HUDEP-2 (cell line): ENCODE data around the gene ZBBX.
"Not testable (repeated sequence)": the region's sequence is repeated elsewhere in the genome, so short reads cannot be mapped to it uniquely, and the experiment has no call there.

Source experiments
- DNase-seq, 76 experiments: peaks; one replicate each; lab custom pipeline; 2025; ENCODE audit not compliant: unreplicated experiment in 76 of 76; lab: John Stamatoyannopoulos, UW

ZBBX gene, protein sequence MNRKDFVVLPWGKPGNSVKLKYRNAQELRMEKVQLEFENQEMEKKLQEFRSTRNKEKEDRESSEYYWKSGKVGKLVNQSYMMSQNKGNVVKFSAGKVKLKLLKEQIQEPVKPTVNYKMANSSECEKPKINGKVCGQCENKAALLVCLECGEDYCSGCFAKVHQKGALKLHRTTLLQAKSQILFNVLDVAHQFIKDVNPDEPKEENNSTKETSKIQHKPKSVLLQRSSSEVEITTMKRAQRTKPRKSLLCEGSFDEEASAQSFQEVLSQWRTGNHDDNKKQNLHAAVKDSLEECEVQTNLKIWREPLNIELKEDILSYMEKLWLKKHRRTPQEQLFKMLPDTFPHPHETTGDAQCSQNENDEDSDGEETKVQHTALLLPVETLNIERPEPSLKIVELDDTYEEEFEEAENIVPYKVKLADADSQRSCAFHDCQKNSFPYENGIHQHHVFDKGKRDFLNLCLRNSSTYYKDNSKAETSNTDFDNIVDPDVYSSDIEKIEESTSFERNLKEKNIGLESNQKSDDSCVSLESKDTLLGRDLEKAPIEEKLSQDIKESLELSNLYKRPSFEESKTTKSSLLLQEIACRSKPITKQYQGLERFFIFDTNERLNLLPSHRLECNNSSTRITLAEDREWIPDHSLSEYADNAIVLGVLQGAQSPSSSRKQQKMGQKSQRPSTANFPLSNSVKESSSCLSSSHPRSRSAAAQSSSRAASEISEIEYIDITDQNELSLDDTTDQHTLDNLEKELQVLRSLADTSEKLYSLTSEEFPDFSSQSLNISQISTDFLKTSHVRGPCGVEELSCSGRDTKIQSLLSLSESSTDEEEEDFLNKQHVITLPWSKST

GRCh38 chr3:167380004-167380689, at the start of gene ZBBX:
Gene ZBBX, minus strand, starts transcription at chr3:167380297. Its CDS starts 7,396 bp downstream, at chr3:167372901.
- DNase-seq, result peak in 71 of 76 experiments; percentile 2 to 82 (median 55)

DNA sequence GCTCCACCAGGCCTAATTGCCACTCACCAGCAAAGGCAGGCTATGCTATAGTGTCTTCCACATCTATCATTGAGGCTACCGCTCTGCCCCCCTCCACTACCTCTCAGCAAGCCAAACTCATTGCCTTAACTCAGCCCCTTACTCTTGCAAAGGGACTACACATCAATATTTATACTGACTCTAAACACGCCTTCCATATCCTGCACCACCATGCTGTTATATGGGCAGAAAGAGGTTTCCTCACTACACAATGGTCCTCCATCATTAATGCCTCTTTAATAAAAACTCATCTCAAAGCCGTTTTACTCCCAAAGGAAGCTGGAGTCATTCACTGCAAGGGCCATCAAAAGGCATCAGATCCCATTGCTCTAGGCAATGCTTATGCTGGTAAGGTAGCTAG, 46.9 kb upstream of the ZBBX start:
- not testable (repeated sequence) for DNase-seq

DNA sequence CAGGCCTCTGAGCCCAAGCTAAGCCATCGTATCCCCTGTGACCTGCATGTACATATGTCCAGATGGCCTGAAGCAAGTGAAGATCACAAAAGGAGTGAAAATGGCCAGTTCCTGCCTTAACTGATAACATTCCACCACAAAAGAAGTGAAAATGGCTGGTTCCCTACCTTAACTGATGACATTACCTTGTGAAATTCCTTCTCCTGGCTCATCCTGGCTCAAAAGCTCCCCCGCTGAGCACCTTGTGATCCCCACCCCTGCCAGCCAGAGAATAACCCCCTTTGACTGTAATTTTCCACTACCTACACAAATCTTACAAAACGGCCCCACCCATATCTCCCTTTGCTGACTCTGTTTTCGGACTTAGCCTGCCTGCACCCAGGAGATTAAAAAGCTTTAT, 42.3 kb upstream of the ZBBX start:
- not testable (repeated sequence) for DNase-seq

DNA sequence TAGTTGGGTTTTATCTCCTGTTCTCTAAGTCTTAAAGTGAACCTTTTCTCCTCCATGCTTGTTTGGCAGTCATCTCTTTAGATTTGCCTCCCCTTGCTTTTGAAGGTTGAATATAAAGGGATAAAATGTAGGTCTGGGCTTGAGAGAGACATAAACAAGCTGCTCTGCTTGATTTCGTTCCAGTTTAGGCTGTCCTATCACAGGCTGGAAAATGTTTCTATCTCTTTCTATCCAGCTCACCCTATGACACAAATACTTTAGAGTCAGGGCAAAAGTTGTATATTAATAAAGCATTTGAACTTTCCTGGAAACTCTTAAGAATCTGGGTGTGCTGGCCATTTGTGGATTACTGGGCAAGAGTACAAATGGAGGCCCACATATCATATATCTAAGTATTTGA, 29.5 kb upstream of the ZBBX start:
- DNase-seq, result no peak

- DNase-seq, result peak in 19 of 76 experiments; percentile 0 to 46 (median 9)
Observed at GRCh38 chr3:167406876-167407492, 26.9 kb upstream of the ZBBX start.

DNA sequence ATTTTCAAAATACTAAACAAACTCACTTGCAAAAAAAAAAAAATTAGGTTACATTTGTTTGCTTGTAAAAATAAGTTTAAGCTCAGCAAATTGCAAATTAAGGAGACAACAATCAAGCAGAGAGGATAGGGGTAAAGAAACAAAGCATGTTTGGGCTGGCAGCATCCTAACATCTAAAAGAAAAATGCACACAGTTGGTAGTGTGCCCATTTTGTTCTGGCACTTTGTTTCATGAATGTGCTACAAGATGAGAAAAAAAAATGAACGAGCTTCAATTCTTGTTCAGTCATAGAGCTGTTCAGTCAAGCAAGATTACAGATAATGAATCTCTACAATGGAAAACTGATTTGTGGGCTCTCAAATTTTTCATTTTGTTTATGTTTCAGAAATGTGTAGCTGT, 17.7 kb upstream of the ZBBX start:
- DNase-seq, result no peak

- no peak for DNase-seq
Observed at GRCh38 chr3:167396075-167396474, 16.0 kb upstream of the ZBBX start.

GRCh38 chr3:167394003-167394402, 13.9 kb upstream of the ZBBX start:
- DNase-seq, result no peak

- no peak for DNase-seq
Observed at GRCh38 chr3:167382155-167382554, 2.1 kb upstream of the ZBBX start.

DNA sequence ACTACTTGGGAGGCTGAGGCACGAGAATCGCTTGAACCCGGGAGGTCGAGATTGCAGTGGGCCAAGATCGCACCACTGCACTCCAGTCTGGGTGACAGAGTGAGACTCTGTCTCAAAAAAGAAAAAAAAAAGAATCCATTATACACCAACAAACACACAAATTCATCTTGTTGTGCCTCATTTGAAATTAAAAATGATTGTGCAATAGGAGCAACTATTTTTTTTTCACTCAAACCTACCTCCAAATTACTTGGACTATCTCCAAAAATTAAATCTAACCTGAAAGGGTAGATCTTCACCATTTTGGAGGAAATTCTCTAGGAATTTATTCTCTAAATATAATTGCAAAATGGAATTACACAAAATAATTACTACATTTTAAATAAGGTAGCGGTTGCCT, 4.6 kb downstream of the ZBBX start:
- no peak for DNase-seq

GRCh38 chr3:167372138-167372537, 8.0 kb downstream of the ZBBX start:
- no peak for DNase-seq

- DNase-seq, result no peak
Observed at GRCh38 chr3:167361948-167362347, 18.1 kb downstream of the ZBBX start.

DNA sequence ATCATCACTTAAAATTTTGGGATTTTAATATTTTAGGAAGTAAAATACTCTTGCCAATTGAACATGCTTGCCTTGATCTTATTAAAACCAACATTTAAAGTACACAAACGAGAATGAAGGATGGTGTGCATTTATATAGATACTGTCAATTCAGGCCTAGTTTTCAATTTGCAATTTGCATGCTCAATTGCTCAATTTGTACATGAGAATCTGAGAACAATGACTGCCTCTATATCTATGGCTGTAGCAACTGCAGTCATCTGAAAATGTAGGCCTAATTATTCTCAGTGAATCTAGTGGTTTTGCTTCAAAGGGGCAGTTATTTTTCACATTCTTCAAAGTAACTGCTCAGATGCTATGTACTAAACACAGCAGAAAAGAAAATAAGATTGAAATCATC, 18.8 kb downstream of the ZBBX start:
- no peak for DNase-seq

- no peak for DNase-seq
Observed at GRCh38 chr3:167355446-167355845, 24.7 kb downstream of the ZBBX start.

DNA sequence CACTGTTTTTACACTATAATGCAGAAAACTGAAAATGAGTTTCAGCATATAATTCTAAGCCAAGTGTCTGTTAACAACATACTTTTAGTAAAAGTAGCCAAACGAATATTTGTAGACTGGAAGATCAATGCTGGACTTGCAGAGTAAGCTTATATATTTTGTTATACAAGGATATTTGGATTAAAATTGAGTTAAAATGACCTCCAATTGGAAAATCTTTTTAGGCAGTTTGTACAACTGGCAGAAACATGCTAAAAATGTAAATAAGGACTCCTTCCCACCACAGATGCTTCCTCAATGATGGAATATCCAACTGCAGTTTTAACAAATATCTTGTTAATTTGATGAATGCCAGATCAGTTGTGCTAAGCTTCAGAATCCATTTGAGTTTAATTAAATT, 25.3 kb downstream of the ZBBX start:
- no peak for DNase-seq

DNA sequence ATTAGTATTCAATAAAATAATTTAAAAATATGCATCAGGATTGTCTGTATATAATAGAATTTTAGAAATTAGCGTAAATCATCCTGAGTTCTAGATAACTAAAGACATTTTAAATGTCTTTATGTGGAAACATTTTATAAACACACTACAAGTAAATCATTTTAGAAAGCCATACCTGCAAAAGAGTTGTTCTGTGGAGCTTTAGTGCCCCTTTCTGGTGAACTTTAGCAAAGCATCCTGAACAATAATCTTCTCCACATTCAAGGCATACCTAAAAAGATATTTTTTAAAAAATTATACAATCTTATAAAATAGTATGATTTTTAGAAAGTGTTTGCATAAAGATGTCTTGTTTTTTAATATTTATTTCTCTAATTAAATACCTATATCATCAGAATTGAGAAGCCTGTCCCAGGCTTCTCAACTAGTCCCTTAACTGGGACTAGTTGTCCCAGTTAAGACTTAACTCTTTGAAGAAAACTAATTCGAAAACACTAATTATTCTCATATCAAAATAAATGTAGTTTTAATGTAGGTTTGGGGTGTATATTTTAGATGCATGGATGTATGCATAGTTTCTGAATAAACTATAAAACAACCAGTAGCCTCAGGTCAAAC, 29.7 kb downstream of the ZBBX start:
- no peak for DNase-seq

GRCh38 chr3:167346171-167346570, 33.9 kb downstream of the ZBBX start:
- no peak for DNase-seq

GRCh38 chr3:167330993-167331785, 48.9 kb downstream of the ZBBX start:
- DNase-seq, result no peak

DNA sequence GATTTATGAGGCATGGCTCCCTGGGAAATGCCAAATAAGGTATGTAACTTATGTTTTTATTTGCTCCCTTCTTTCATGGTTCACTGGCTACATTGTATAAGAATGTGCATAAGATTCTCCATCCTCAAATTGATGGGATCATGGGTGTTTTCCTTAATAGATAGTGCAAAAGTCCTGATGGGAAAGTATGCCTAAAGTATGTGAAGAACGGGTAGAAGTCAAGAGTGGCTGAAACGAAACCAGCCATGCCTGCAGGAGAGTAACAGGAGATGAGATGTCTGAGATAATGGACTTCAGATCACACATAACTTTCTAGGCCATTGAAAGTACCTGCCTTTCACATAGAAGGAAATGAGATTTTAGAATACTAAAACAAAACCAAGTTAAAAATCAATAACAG, 56.5 kb downstream of the ZBBX start:
- DNase-seq, result no peak
